GM13977 (cell line): ENCODE measurements around the gene ANKRD65.
"Not testable (repeated sequence)": the region's sequence is repeated elsewhere in the genome, so short reads cannot be mapped to it uniquely, and the experiment has no call there.

Experiments used
- DNase-seq: peaks from one replicate; pipeline ENCODE4 v3.0.0; 2012; ENCODE audit warnings: low spot score
- in situ Hi-C: fragments of 300-500 bp; cut with MboI; formaldehyde crosslinking; loops from one replicate; pipeline ENCODE4 v1.12.0; 2022; ENCODE audit warnings: low sequenced_read_pairs, low pct_unique_long_range_greater_than_20kb, mixed read lengths, inconsistent platforms; ENCODE audit not compliant: unreplicated experiment
- TF ChIP-seq, protein P1 (sequence below): IDR thresholded peaks from 2 replicates; pipeline ENCODE4 v1.5.1; 2012; ENCODE audit warnings: mild to moderate bottlenecking, control low read depth; ENCODE audit not compliant: insufficient read depth; ENCODE audit errors: extremely low read depth, missing control alignments

The ANKRD65 gene

GRCh38 chr1:1421147-1421906, at the start of gene ANKRD65:
Gene ANKRD65, minus strand, starts transcription at chr1:1421276. Its CDS starts 271 bp downstream, at chr1:1421005.
- no peak for DNase-seq
- in situ Hi-C loops = no loop called here

DNA sequence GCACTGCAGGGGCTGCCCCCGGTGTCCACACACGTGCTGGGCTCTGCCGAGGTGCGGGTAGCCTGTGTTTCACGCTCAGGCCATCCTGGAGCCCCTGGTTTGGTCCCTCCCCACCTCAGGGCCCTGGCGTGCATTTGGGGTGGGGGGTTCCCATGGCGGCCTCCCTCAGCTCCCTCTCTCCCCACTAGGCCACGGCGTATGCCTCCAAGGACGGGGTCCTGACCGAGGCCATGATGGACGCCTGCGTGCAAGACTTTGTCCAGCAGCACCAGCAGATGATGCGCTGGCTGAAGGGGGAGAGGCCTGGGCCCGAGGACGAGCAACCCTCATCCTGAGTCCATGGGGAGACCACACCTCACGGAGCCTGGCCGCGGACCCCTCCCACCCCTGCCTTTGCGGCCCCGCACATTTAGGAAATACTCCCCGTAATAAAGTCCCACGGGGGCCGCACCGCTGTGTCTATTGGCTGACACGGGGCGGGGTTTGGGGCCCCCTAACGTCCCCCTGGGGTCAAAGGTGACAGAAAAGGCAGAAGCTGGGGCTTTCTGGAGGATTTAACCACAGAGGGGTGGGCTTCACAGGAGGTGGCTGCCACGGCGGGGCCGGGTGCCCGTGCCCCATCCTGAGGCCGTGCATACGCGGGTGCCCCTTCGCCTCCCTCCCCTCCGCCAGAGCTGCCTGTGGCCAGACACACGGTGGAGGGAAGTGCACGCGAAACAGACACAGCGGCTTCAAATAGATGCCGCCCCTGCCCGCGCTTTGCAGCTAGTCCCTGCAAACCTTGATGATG, 47.3 kb upstream of the ANKRD65 start:
- DNase-seq, in situ Hi-C loops: not testable (repeated sequence)

More at GRCh38 chr1:1421147-1421906, at the start of gene ANKRD65:
- TF ChIP-seq, protein P1, sequence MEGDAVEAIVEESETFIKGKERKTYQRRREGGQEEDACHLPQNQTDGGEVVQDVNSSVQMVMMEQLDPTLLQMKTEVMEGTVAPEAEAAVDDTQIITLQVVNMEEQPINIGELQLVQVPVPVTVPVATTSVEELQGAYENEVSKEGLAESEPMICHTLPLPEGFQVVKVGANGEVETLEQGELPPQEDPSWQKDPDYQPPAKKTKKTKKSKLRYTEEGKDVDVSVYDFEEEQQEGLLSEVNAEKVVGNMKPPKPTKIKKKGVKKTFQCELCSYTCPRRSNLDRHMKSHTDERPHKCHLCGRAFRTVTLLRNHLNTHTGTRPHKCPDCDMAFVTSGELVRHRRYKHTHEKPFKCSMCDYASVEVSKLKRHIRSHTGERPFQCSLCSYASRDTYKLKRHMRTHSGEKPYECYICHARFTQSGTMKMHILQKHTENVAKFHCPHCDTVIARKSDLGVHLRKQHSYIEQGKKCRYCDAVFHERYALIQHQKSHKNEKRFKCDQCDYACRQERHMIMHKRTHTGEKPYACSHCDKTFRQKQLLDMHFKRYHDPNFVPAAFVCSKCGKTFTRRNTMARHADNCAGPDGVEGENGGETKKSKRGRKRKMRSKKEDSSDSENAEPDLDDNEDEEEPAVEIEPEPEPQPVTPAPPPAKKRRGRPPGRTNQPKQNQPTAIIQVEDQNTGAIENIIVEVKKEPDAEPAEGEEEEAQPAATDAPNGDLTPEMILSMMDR = no peak

DNA sequence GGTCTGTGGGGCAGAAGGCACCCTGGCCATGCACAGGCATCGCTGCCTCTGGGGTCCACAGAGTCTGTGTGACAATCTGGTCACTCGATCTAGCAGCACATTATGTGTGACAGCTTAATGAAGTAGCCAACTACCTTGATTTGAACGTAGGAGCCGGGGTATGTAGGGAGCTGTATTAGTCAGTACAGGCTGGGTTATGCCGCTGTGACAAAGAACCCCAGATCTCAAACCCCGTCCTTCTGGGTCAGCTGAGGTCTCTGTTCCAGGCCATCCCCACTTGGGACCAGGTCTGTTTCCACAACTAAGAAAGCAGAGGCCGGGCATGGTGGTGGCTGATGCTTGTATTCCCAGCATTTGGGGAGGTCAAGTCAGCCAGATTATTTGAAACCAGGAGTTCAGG, 42.2 kb upstream of the ANKRD65 start:
- TF ChIP-seq, protein P1 = no peak
- DNase-seq = no peak

GRCh38 chr1:1462318-1462966, 41.4 kb upstream of the ANKRD65 start:
- TF ChIP-seq, protein P1 = no peak
- no peak for DNase-seq
- in situ Hi-C loops = no loop called here

More for the DNA sequence above, 42.2 kb upstream of the ANKRD65 start:
- in situ Hi-C loops = no loop called here

GRCh38 chr1:1461721-1462317, 40.7 kb upstream of the ANKRD65 start:
- in situ Hi-C loops = no loop called here
- DNase-seq = no peak
- TF ChIP-seq, protein P1 = no peak

DNA sequence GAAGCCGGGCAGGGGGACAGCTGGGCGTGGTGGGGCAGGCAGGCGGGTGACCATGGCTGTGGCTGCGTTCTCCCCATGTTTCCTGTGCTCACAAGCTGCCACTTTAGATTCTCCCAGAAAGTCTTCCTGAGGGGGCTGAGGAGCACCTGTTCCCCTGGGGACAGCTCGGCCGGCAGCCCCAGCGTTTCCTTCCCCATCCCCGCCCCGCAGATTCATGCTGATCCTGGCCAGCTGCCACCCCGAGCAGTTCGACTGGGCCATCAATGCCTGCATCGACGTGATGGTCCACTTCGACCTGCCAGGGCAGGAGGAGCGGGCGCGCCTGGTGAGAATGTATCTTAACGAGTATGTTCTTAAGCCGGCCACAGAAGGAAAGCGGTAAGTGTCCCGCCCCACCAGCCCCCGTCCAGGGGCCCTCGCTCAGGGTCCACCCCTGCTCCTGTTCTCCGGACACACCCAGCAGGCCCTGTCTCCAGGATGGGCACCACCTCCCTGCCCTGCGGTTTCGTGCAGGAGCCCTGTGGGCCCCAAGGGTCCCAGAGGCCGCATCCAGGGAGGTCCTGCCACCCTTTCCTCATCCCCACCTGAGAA, 39.6 kb upstream of the ANKRD65 start:
- in situ Hi-C loops = no loop called here
- no peak for DNase-seq
- TF ChIP-seq, protein P1 = no peak

GRCh38 chr1:1459711-1460110, 38.6 kb upstream of the ANKRD65 start:
- DNase-seq, in situ Hi-C loops: not testable (repeated sequence)

GRCh38 chr1:1459156-1459555, 38.1 kb upstream of the ANKRD65 start:
- in situ Hi-C loops, DNase-seq: not testable (repeated sequence)

DNA sequence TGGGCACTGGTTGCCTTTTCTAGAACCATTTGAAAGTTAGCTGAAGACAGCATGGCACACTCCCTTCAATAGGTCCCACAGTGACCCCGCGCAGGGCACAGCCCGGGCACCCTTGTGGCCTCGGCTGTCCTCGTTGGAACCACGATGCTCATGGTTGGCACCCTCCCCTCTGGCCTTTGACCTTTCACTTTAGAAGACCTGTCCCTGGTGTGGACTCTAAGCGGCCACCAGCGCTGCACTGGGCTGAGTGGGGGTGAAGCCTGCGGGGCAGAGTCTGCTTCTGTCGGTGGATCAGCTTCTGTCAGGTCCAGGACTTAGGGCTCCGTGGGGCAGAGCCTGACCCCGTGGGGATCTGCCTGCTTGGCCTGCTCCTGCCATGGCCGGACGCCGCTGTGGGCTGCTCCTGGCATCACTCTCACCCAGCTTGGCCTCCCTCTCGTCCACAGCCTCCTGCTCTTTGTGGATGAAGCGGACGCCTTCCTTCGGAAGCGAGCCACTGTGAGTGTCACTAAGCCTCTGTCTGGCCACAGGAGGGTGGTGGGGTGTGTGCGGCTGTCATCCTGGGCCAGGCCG, 35.7 kb upstream of the ANKRD65 start:
- DNase-seq, in situ Hi-C loops: not testable (repeated sequence)

DNA sequence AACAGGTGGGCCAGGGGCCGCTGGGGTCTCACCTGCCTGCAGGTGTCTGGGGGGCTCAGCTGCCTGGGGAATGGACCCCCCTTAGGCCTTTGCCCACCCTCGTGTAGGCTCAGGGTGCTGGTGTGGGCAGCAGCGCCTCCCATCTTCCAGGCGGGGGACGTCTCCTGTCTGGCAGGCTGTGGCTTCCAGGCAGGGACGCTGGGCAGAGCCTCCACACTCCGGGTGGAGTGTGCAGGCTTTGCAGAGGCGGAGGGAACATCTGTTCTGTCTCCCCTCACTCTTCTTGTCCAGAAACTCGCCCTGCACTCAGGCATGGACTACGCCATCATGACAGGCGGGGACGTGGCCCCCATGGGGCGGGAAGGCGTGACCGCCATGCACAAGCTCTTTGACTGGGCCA, 34.9 kb upstream of the ANKRD65 start:
- in situ Hi-C loops, DNase-seq: not testable (repeated sequence)
